ENCODE data around the gene TDRD5.

Gene TDRD5

DNA sequence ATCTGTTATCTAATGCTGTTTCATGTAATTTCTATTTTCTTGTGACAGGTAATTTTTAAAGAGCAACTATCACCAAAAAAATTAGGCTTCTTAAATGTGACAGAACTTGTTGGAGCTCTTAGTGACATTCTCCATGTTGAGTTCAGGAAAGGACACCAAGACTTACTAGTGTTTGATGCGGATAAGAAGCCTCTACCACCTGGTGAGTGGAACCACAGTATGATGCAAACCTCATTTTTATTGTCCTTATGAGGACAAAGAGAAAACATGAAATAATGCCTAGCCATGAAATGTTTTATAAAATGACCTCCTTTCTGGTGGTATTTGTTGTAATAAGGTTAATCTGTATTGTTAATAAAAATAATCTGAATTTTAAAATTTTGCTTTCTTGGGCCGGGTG is 39.1 kb downstream of the TDRD5 start:
- TF ChIP-seq, protein P1, sequence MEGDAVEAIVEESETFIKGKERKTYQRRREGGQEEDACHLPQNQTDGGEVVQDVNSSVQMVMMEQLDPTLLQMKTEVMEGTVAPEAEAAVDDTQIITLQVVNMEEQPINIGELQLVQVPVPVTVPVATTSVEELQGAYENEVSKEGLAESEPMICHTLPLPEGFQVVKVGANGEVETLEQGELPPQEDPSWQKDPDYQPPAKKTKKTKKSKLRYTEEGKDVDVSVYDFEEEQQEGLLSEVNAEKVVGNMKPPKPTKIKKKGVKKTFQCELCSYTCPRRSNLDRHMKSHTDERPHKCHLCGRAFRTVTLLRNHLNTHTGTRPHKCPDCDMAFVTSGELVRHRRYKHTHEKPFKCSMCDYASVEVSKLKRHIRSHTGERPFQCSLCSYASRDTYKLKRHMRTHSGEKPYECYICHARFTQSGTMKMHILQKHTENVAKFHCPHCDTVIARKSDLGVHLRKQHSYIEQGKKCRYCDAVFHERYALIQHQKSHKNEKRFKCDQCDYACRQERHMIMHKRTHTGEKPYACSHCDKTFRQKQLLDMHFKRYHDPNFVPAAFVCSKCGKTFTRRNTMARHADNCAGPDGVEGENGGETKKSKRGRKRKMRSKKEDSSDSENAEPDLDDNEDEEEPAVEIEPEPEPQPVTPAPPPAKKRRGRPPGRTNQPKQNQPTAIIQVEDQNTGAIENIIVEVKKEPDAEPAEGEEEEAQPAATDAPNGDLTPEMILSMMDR (IDR thresholded peaks at IDR 0.05), result no peak

DNA sequence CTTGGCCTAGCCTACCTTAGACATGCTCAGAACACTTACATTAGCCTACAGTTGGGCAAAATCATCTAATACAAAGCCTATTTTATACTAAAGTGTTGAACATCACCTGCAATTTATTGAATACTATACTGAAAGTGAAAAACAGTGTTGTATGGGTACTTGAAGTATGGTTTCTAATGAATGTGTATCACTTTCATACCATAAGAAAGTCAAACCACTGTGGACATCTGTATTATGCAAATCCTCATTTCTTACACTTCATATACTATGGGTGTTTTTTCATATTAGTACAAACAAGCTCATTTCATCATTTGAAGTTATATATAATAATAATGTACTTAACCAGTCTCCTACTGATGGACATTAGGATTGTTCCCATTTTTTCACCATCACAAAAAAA is 41.2 kb downstream of the TDRD5 start:
- TF ChIP-seq, protein P1 (IDR thresholded peaks at IDR 0.05), result no peak

DNA sequence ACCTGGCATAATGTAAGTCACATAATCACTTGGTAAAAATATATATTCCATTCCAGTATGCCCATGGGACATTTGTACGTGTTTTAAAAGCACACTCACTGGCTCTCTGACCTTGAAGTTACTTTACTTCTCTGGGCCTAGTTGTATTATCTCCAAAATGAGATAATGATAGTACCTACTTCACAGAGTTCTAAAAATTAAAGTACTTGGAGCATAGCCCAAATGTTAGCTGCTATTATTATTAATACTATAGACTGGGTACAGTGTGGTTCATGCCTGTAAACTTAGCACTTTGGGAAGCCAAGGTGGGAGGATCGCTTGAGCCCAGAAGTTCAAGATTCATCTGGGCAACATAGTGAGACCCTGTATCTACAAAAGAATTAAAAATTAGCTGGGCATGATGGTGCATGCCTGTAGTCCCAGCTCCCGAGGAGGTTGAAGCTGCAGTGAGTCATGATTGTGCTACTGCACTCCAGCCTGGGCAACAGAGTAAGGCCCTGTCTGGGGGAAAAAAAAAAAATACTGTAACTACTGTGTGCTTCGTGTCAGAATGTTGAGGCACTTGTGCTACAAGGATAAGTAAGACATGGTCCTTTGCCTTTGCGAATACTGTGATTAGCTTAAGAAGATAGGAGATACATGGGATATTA is 45.7 kb downstream of the TDRD5 start:
- TF ChIP-seq, protein P1 (IDR thresholded peaks at IDR 0.05), result no peak

DNA sequence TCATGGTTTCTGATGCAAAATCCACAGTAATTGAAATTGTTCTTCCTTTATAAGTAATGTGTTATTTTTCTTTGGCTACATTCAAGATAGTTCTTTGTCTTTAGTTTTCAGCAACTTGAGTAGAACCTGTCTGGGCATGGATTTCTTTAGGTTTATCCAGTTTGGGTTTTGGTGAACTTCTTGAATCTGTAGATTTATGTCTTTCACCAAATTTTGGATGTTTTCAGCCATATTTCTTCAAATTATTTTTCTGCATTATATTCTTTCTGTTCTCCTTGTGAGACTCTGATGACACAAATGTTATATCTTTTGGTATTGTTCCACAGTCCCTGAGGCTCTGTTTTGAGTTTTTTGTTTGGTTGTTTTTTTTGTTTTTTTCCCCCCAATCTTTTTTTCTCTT is 69.4 kb downstream of the TDRD5 start:
- TF ChIP-seq, protein P1 (IDR thresholded peaks at IDR 0.05), result no peak

DNA sequence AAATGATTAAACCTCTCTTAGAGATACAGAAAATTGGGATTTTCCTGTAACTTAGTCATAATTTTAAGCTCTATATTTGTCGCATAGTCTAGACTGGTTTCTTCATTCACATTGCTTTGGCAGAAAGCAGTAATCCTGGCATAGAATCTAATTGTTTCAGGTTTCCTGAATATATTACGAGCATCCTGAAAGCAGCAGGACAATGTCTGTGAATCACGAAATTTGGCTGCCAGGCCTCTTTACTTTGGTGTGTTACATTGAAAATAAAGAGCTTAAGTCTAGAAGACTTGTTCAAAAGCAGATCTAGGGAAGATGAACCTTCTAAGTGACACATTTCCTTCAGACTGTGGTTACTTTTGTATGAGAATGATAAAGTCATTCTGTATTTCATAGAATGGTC is 72.2 kb downstream of the TDRD5 start:
- TF ChIP-seq, protein P1 (IDR thresholded peaks at IDR 0.05), result no peak

DNA sequence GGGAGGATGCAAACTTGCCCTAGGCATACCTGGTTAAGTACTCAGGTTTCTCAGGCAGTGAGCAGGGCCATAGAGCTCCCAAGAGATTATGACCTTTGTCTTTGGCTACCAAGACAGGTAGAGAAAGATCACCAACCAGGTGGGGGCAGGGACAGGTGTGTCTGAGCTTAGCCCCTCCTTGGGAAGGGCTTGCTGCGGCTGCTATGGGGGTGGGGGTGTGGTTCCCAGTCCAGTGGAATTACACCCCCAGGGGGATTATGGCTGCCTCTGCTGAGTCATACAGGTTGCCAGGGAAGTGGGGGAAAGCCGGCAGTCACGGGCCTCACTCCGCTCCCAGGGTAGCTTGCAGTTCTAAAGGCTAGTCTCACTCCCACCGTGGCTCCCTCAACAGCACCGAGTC is 86.2 kb downstream of the TDRD5 start:
- TF ChIP-seq, protein P1 (IDR thresholded peaks at IDR 0.05), result no peak

DNA sequence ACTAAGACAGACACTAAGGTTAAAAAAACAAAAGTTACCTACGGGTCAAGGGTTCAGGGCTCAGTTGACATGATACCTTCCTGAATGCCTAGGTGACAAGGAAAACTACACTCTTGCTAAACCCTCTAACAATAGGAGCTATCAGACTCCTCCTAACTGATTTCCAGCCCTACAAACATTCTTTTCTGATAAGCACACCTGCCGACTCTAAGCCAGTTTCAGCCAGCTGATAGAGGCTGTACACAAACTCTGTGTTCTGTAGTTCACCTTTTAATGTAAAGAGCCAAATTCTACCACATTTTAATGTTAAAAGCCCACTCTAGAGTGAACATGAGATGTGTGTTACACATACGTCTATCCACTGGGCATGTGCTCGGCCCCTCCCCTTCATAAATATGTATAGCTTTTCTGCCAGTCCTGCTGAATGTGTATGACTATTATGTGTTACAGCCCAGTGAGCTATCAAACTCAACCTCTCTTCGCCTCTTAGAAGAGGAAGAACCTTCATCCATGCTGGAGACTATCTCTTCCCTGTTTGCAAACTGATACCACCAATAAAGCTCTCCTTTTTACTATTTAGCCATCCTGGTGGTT is 111.4 kb downstream of the TDRD5 start:
- TF ChIP-seq, protein P1 (IDR thresholded peaks at IDR 0.05), result no peak
